GM18517 (cell line): ENCODE measurements around the gene STOX1.
A peak's percentile ranks its signal among the peaks of the same experiment; 100 is the strongest.
"Not testable (repeated sequence)": the region's sequence is repeated elsewhere in the genome, so short reads cannot be mapped to it uniquely, and the experiment has no call there.

ENCODE experiments used
- ATAC-seq: cut with Tn5 transposase; IDR thresholded peaks from one replicate; pipeline ENCODE4 v1.9.1; 2021; ENCODE audit warnings: mild to moderate bottlenecking, moderate library complexity; ENCODE audit not compliant: unreplicated experiment

Gene STOX1, protein sequence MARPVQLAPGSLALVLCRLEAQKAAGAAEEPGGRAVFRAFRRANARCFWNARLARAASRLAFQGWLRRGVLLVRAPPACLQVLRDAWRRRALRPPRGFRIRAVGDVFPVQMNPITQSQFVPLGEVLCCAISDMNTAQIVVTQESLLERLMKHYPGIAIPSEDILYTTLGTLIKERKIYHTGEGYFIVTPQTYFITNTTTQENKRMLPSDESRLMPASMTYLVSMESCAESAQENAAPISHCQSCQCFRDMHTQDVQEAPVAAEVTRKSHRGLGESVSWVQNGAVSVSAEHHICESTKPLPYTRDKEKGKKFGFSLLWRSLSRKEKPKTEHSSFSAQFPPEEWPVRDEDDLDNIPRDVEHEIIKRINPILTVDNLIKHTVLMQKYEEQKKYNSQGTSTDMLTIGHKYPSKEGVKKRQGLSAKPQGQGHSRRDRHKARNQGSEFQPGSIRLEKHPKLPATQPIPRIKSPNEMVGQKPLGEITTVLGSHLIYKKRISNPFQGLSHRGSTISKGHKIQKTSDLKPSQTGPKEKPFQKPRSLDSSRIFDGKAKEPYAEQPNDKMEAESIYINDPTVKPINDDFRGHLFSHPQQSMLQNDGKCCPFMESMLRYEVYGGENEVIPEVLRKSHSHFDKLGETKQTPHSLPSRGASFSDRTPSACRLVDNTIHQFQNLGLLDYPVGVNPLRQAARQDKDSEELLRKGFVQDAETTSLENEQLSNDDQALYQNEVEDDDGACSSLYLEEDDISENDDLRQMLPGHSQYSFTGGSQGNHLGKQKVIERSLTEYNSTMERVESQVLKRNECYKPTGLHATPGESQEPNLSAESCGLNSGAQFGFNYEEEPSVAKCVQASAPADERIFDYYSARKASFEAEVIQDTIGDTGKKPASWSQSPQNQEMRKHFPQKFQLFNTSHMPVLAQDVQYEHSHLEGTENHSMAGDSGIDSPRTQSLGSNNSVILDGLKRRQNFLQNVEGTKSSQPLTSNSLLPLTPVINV

DNA sequence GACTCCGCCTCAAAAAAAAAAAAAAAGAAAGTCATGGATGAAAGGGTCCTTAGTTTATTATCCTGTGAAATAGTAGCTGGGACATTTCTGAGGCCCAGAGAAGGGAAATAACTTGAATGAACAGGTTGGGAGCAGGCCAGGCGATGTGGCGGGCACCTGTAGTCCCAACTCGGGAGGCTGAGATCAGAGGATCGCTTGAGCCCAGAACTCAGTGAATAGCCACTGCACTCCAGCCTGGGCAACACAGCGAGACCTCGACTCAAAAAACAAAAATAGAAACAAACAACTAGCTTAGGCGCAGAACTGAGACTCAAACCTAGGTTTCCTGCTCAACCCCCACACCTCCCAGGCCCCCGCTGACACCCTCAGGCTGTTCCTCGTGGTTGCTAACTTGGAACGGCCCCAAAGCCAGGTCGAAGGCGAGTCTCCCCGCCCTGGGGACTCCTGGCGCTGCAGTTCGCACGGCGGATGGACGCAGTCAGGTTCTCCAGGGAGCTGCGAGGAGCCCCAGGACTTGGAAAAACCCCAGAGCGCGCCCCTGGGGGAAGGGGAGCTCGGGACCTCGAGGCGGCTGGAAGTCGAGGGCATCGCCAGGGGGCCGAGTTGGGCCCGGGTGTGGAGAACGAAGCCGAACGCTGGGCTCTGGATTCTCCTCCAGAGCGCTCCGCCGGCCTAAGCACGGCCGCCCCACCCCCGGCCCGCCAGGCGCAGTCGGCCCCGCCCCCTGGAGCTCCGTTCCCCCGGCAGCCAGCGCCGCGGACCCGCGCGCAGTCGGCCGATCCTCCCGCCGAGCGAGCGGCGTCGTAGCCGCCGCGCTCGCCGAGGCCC lies at the start of gene STOX1:
STOX1 (plus strand) TSS at position 768 of the 828 bp plus-strand sequence. CDS start 93 bp downstream, outside the sequence.
- ATAC-seq, result peak; percentile 52

- no peak for ATAC-seq
These were observed 45.4 kb upstream of the STOX1 start for GRCh38 chr10:68781613-68782574.

DNA sequence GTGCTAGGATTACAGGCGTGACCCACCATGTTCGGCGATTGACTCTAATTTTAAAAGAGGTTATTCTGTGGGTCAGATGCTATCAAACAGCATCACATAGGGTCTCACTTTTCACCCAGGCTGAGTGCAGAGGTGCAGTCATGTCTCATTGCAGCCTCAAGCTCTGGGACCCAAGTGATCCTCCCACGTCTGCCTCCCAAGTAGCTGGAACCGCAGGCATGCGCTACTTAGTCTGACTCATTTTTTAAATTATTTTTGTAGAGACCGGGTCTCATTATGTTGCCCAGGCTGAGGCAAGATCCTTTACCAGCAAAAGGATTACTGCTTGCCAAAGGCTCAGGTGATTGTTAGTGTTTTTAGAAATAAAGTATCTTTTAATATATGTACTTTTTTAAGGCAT lies 42.9 kb upstream of the STOX1 start:
- ATAC-seq, result no peak

GRCh38 chr10:68787813-68788212 lies 39.5 kb upstream of the STOX1 start:
- ATAC-seq, result no peak

- ATAC-seq, result no peak
These were observed 36.9 kb upstream of the STOX1 start for GRCh38 chr10:68790476-68790875.

- no peak for ATAC-seq
These were observed 35.2 kb upstream of the STOX1 start for GRCh38 chr10:68792115-68792514.

DNA sequence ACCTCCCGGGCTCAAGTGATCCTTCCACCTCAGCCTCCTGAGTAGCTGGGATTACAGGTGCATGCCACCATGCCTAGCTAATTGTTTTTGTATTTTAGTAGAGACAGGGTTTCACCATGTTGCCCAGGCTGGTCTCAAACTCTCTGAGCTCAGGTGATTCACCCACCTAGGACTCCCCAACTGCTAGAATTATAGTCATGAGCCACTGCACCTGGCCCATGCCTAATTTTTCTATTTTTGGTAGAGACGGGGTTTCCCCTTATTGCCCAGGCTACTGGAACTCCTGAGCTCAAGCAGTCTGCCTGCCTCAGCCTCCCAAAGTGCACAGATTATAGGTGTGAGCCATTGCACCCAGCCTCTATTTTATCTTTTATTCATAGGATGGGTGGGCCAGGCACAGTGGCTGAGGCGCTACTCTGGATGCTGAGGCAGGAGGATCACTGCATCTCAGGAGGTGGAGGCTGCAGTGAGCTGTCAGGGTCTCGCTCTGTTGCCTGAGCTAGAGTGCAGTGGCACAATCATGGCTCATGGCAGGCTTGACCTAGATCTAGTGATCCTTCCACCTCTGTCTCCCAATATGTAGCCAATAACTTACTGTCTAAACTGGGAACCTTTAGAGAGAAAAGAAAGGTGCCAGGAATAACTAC lies 31.3 kb upstream of the STOX1 start:
- no peak for ATAC-seq

DNA sequence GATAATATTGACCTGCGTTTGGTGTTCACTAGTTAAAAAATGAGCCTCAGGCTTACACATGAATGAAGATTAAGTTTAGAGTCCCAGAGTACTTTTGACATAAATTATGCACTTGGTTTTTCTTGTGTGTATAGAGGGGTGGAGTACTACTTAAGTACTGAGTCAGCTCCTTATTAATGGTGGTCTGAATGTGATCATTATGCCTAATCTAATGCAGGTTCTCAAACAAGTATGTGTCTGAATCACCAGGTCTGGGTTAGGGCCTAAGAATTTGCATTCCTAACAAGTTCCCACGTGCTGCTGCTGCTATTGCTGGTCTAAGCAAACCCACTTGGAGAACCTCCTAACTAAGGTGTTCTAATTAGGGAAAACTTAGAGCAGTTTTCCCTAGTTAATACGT lies 30.7 kb upstream of the STOX1 start:
- no peak for ATAC-seq

- no peak for ATAC-seq
These were observed 27.1 kb upstream of the STOX1 start for GRCh38 chr10:68800211-68800610.

GRCh38 chr10:68804692-68805091 lies 22.6 kb upstream of the STOX1 start:
- no peak for ATAC-seq

GRCh38 chr10:68810830-68811229 lies 16.5 kb upstream of the STOX1 start:
- ATAC-seq, result not testable (repeated sequence)

DNA sequence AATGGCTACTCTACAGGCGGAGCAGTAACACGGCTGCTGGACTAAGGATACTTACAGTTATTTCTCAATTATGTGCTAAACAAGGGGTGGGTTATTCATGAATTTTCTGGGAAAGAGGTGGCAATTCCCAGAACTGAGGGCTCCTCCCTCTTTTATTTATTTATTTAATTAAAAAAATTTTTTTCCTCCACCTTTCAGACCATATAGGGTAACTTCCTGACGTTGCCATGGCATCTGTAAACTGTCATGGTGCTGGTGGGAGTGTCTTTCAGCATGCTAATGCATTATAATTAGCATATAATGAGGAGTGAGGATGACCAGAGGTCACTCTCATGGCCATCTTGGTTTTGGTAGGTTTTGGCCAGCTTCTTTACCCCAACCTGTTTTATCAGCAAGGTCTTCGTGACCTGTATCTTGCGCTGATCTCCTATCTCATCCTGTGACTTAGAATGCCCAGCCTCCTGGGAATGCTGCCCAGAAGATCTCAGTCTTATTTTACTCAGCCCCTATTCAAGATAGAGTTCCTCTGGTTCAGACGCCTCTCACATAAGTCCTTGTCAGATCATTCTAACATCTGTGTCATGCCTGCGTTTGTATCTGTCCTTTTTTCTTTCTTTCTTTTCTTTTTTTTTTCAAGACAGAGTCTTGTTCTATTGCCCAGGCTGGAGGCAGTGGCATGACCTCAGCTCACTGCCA lies 15.9 kb upstream of the STOX1 start:
- ATAC-seq, result no peak

DNA sequence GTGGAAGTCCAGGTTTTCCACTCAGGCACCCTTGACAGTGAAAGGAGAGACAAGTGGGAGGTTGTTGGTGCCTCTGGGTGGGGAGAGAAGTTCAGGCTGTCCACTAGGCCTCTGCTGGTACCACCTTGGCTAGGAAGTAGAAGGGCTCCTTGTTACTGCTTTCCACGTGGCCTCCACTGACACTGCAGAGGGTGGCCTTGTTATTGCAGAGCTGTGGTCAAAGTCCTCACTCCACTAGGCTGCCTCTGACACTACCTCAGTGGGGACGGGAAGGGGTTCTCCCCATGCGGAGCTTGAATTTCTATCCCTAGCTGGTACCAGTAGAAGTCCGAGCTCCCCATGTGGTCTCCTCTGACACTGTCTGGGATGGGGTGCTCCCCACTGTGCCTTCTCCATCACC lies 14.9 kb upstream of the STOX1 start:
- no peak for ATAC-seq

GRCh38 chr10:68813559-68813958 lies 13.8 kb upstream of the STOX1 start:
- ATAC-seq, result no peak

DNA sequence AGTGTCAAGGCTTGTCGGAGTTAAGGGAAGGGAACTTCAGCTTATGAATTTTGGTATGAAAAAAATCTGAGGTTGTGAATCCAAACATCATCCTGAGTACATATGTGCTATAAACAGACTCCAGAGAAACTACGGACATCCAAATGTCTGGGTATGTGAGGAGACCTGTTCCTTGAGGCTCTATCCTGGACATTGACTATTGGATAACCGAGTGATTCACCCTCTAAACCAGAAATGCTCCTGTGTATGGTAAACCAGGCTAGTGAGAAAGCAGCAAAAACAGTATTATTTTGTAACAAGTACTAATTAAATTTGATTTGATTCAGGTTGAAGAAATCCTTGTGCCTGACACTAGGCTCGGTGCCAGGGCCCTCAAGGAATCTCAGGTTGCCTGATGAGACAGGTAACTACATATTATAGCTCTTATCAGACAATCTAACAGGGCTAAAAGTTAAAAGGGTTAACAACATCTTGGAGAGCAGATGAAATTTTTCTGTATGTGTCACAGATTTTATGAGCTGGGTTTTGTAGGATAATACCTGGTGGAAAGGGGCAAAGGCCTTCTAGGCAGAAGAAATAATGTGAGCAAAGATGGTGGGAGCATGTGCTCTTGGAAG lies 10.4 kb upstream of the STOX1 start:
- no peak for ATAC-seq

GRCh38 chr10:68820359-68820758 lies 7.0 kb upstream of the STOX1 start:
- ATAC-seq, result not testable (repeated sequence)

GRCh38 chr10:68822626-68823025 lies 4.7 kb upstream of the STOX1 start:
- not testable (repeated sequence) for ATAC-seq

- peak; percentile 40 for ATAC-seq
These were observed 245 bp downstream of the STOX1 start for GRCh38 chr10:68827592-68827959.
